HepG2 (cell line): ENCODE measurements around the gene LYZL6. TPM values are rescaled to one million over a fixed set of nuclear protein-coding genes. Genes with fewer than 3 reads are reported as not detected.
A peak's percentile ranks its signal among the peaks of the same experiment; 100 is the strongest.

ENCODE experiments used
- ATAC-seq: fragments of 200-7000 bp; cut with Tn5 transposase; 3 replicates; pipeline ENCODE4 v1.9.1; 2020; ENCODE audit warnings: mild to moderate bottlenecking, moderate library complexity
- BruUV-seq: library from RNA; stranded (reverse); fragments of 400-500 nt; replicated peaks from 2 replicates; lab custom pipeline; 2021; lab: Mats Ljungman, UMichigan
- CTCF ChIA-PET: fragments of 300-600 bp; formaldehyde crosslinking; extraction: SDS; loops from one replicate; lab custom pipeline; 2021; ENCODE audit warnings: low total read pairs, inconsistent platforms, low intra/inter-chr PET ratio; lab: Yijun Ruan, JAX
- POLR2A ChIA-PET: fragments of 350-600 bp; sonication (Branson Sonifier 250); formaldehyde crosslinking; loops from one replicate; lab custom pipeline; 2020; ENCODE audit warnings: antibody characterized with exemption, inconsistent platforms; lab: Yijun Ruan, JAX
- DNase-seq: peaks from one replicate; pipeline ENCODE4 v3.0.0-alpha.2; 2015; ENCODE audit warnings: low spot score
- FAIRE-seq: peaks from 3 replicates; lab custom pipeline; 2011; peaks lifted over from hg19 to GRCh38; lab: Jason Lieb, UNC
- H2AFZ ChIP-seq: one replicate; pipeline ENCODE4 v1.6.1; 2011; ENCODE audit warnings: low read length, inconsistent platforms
- H3K27ac ChIP-seq: fragments of 300-600 bp; 3 replicates; pipeline ENCODE4 v1.8.0; 2011; ENCODE audit warnings: mixed run types, mild to moderate bottlenecking, mixed read lengths, low read length, inconsistent platforms; ENCODE audit not compliant: insufficient read depth; ENCODE audit errors: extremely low read length
- H3K27me3 ChIP-seq, 2 experiments: fragments of 200-600 bp in 1 of 2; 2 replicates in 1 of 2; 3 replicates in 1 of 2; pipeline versions ENCODE4 v1.6.0 to v1.8.0; 2011; ENCODE audit warnings: low read length in 2 of 2, mild to moderate bottlenecking in 2 of 2, moderate library complexity in 2 of 2, inconsistent platforms in 1 of 2; ENCODE audit not compliant: insufficient read depth in 2 of 2, control insufficient read depth in 1 of 2
- H3K36me3 ChIP-seq, 2 experiments: fragments of 200-600 bp in 1 of 2; replicated peaks in 1 of 2; 2 replicates in 1 of 2; 3 replicates in 1 of 2; pipeline versions ENCODE4 v1.5.1 to v1.8.0; 2011; ENCODE audit warnings: low read length in 2 of 2, inconsistent platforms in 1 of 2; ENCODE audit not compliant: insufficient read depth in 2 of 2, control insufficient read depth in 1 of 2
- H3K4me1 ChIP-seq: 2 replicates; pipeline ENCODE4 v1.5.1; 2012; ENCODE audit warnings: low read length, inconsistent platforms; ENCODE audit not compliant: insufficient read depth
- H3K4me2 ChIP-seq: 2 replicates; pipeline ENCODE4 v1.6.0; 2011; ENCODE audit warnings: low read depth, low read length, inconsistent platforms
- H3K4me3 ChIP-seq, 3 experiments: fragments of 200-600 bp in 1 of 3; sonication (generic), shearing (Covaris generic) in 1 of 3; replicated peaks in 1 of 3; 2 replicates each; pipeline ENCODE4 v1.5.1; 2011 to 2016; ENCODE audit warnings: low read length in 3 of 3, inconsistent platforms in 2 of 3, low read depth in 2 of 3, mild to moderate bottlenecking in 2 of 3, control low read depth in 1 of 3, mixed read lengths in 1 of 3; ENCODE audit not compliant: insufficient read depth in 1 of 3
- H3K79me2 ChIP-seq: one replicate; pipeline ENCODE4 v1.6.1; 2011; ENCODE audit warnings: low read length, inconsistent platforms; ENCODE audit not compliant: insufficient read depth
- H3K9ac ChIP-seq: 2 replicates; pipeline ENCODE4 v1.6.0; 2011; ENCODE audit warnings: mild to moderate bottlenecking, low read depth, low read length, inconsistent platforms; ENCODE audit not compliant: insufficient read depth
- H3K9me3 ChIP-seq: 2 replicates; pipeline ENCODE4 v1.5.1; 2012; ENCODE audit warnings: mild to moderate bottlenecking, low read length
- H4K20me1 ChIP-seq: 2 replicates; pipeline ENCODE4 v1.6.0; 2011; ENCODE audit warnings: inconsistent platforms, mild to moderate bottlenecking, low read length, moderate library complexity; ENCODE audit not compliant: insufficient read depth
- HCFC1 ChIP-seq: fragments of 150-350 bp; IDR thresholded peaks from 2 replicates; pipeline ENCODE4 v1.6.1; 2014; ENCODE audit warnings: low read depth, low read length
- HNF4A ChIP-seq: sonication (generic); formaldehyde crosslinking; IDR thresholded peaks from 2 replicates; pipeline ENCODE4 v1.4.0; 2020; ENCODE audit warnings: missing genetic modification reagents
- HNRNPK ChIP-seq: fragments of 200-400 bp; formaldehyde crosslinking; IDR thresholded peaks from 2 replicates; pipeline ENCODE4 v1.6.1; 2018; ENCODE audit warnings: low read length, low read depth, moderate library complexity, mild to moderate bottlenecking; ENCODE audit not compliant: poor library complexity, severe bottlenecking
- NCOA2 ChIP-seq: sonication (generic); formaldehyde crosslinking; IDR thresholded peaks from 2 replicates; pipeline ENCODE4 v1.8.0; 2022; ENCODE audit warnings: inconsistent platforms
- NFE2L2 ChIP-seq: fragments of 150-350 bp; IDR thresholded peaks from 2 replicates; pipeline ENCODE4 v1.6.1; 2014; ENCODE audit warnings: low read length
- NR2F2 ChIP-seq: IDR thresholded peaks from 2 replicates; pipeline ENCODE4 v1.6.1; 2012; ENCODE audit warnings: low read depth, inconsistent platforms, borderline replicate concordance
- ZNF468 ChIP-seq: sonication (generic); formaldehyde crosslinking; IDR thresholded peaks from 2 replicates; pipeline ENCODE4 v1.8.0; 2022; ENCODE audit warnings: mild to moderate bottlenecking, moderate library complexity, missing genetic modification reagents
- WGBS: methylation state at CpG from one replicate; pipeline ENCODE4 v1.1.6; 2017; ENCODE audit warnings: low lambda C conversion rate; 5-methylcytosine and 5-hydroxymethylcytosine counted together
- in situ Hi-C: cut with HindIII; loops from 2 replicates; pipeline ENCODE4 v1.10.0; 2017; ENCODE audit warnings: low pct_unique_long_range_greater_than_20kb; ENCODE audit not compliant: extremely low pct_ligation_motif_present
- intact Hi-C: fragments of 100-400 bp; cut with micrococcal nuclease; formaldehyde crosslinking; loops from one replicate; pipeline ENCODE4 v1.10.0; 2022; ENCODE audit not compliant: unreplicated experiment
- polyA plus RNA-seq, 8 experiments: library from polyadenylated mRNA; depleted of rRNA in 3 of 8; stranded (reverse) in 7 of 8; unstranded in 1 of 8; fragments of >200 nt; fragmentation: Illumina TruSeq in 4 of 8; extraction: Trizol in 4 of 8; gene quantifications; 2 replicates each; pipeline versions ENCODE4 v1.2.1 to v1.2.3, GENCODE V29; 2011 to 2016; ENCODE audit warnings: low read depth in 4 of 8, missing spikeins in 1 of 8, mixed read lengths in 1 of 8; ENCODE audit not compliant: insufficient read depth in 1 of 8
- total RNA-seq, 5 experiments: library from RNA; depleted of rRNA; stranded (reverse); fragments of >200 nt; fragmentation: Illumina TruSeq; extraction: Trizol; gene quantifications; 2 replicates each; pipeline ENCODE4 v1.2.3, GENCODE V29; 2016; ENCODE audit warnings: low read depth in 1 of 5
- TF ChIP-seq, protein P1 (sequence below): IDR thresholded peaks from 2 replicates; pipeline ENCODE4 v1.6.1; 2016; ENCODE audit warnings: missing biosample characterization, missing genetic modification reagents, low read depth
- TF ChIP-seq, protein P2 (sequence below): sonication (generic); formaldehyde crosslinking; IDR thresholded peaks from 2 replicates; pipeline ENCODE4 v1.5.1; 2020; ENCODE audit warnings: missing genetic modification reagents, mild to moderate bottlenecking, borderline replicate concordance

LYZL6 gene
- total and polyA plus RNA-seq, 2 of the 13 experiments (the other 11 are each of a cell fraction or from before 2014, with no cell fraction given), result not detected

DNA sequence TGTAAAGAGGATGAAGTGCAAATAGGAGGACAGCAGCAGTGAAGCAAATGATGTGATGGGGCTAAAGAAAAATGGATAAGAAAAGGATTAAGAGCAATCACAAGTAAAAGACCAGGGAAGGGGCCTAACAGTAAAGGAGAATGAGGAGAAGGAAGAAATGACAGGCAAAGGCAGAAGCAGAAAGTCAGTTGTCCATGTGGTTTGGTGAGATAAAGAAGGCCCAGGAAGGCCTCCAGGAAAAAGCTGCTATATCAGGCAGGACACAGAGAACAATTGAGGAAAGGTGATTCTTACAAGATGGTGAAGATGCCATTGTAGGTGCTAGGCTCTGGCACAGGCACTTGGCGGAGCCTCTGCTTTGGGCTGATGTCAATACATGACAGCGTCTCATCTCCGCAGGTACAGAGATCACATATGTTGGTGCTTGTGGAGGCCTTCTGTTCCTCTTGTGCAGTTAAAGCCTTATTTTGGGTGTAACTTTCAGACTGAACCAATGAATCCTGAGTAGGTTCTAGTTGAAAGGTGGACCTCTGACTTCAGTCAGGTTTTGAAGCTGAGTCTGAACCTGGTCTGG, 31.1 kb downstream of the LYZL6 start (continued):
- TF ChIP-seq HNRNPK (no peak), NCOA2 (CRISPR knock-in tag) (no peak), NFE2L2 (no peak), NR2F2 (no peak), HCFC1 (no peak)
- TF ChIP-seq, protein P1, sequence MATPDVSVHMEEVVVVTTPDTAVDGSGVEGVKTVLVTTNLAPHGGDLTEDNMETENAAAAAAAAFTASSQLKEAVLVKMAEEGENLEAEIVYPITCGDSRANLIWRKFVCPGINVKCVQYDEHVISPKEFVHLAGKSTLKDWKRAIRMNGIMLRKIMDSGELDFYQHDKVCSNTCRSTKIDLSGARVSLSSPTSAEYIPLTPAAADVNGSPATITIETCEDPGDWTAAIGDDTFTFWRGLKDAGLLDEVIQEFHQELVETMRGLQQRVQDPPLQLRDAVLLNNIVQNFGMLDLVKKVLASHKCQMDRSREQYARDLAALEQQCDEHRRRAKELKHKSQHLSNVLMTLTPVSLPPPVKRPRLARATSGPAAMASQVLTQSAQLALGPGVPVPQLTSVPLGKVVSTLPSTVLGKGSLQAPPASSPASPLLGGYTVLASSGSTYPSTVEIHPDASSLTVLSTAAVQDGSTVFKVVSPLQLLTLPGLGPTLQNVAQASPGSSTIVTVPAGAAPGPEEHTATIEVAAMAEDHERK (CRISPR knock-in tag), result no peak
- TF ChIP-seq, protein P2, sequence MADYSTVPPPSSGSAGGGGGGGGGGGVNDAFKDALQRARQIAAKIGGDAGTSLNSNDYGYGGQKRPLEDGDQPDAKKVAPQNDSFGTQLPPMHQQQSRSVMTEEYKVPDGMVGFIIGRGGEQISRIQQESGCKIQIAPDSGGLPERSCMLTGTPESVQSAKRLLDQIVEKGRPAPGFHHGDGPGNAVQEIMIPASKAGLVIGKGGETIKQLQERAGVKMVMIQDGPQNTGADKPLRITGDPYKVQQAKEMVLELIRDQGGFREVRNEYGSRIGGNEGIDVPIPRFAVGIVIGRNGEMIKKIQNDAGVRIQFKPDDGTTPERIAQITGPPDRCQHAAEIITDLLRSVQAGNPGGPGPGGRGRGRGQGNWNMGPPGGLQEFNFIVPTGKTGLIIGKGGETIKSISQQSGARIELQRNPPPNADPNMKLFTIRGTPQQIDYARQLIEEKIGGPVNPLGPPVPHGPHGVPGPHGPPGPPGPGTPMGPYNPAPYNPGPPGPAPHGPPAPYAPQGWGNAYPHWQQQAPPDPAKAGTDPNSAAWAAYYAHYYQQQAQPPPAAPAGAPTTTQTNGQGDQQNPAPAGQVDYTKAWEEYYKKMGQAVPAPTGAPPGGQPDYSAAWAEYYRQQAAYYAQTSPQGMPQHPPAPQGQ (CRISPR knock-in tag), result no peak

DNA sequence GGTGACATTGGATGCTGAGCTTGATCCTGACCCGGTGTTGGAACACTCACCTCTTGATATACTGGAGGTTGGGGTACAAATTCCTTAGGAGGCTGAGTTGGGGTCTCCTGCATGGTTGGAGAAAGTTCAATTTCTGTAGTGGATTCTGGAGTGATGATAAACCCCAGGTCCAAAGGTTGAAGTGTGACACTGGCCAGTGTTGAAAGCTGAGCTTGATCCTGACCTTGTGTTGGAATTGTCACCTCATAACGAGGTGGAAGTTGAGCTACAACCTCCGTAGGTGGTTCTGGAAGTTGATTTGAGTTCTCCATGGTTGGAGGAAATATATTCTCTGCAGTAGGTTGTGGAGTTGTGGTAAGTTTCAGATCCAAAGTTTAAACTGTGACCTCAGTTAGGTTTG, 34.1 kb downstream of the LYZL6 start:
- Histone ChIP-seq H3K4me2 (no peak overlapping the region), H3K79me2 (no peaks in the 10 kb centered on the region), H3K9ac (no peak overlapping the region), H4K20me1 (no peaks in the 10 kb centered on the region), H2AFZ (no peak overlapping the region), H3K4me3 (no peak overlapping the region), H3K36me3 (no peaks in the 10 kb centered on the region), H3K27ac (no peak overlapping the region), H3K9me3 (no peaks in the 10 kb centered on the region), H3K4me1 (peaks cover 24% of the 10 kb centered on the region), H3K27me3 (no peaks in the 10 kb centered on the region)
- FAIRE-seq (no peak), DNase-seq (no peak), ATAC-seq (no peak)
- intact Hi-C loops, result no loop called here
- TF ChIP-seq ZNF468 (CRISPR knock-in tag) (no peak), HNF4A (CRISPR knock-in tag) (0 out of 2 replicates have a peak, but pooled peaks have one; percentile 10)
- ChIA-PET CTCF (no interaction called here), POLR2A (no interaction called here)
- WGBS, result 28% methylated on average over 3 of the region's 3 CpGs
- BruUV-seq, result no TSS peak
- in situ Hi-C loops, result no loop called here
